GM23338 (cell line): Measurements from ENCODE around the gene KLHL25. TPM values are rescaled to one million over a fixed set of nuclear protein-coding genes. Genes with fewer than 3 reads are reported as not detected.

ENCODE experiments used
- ATAC-seq: fragments of 200-7000 bp; cut with Tn5 transposase; 3 replicates; pipeline ENCODE4 v1.9.1; 2020
- DNase-seq: peaks from one replicate; pipeline ENCODE4 v3.0.0-alpha.2; 2015; ENCODE audit warnings: low spot score
- H2AFZ ChIP-seq: fragments of 200-600 bp; sonication (generic); 2 replicates; pipeline ENCODE4 v1.8.0; 2016; ENCODE audit warnings: antibody characterized with exemption, mild to moderate bottlenecking, moderate library complexity
- H3F3A ChIP-seq: fragments of 200-600 bp; sonication (generic); replicated peaks from 2 replicates; pipeline ENCODE4 v1.8.0; 2017; ENCODE audit warnings: antibody characterized with exemption, mixed run types, low read depth
- H3K27ac ChIP-seq: fragments of 200-600 bp; sonication (generic); 2 replicates; pipeline ENCODE4 v1.6.1; 2016; ENCODE audit warnings: low read depth
- H3K27me3 ChIP-seq: fragments of 200-600 bp; sonication (generic); 2 replicates; pipeline ENCODE4 v1.8.0; 2016; ENCODE audit warnings: mild to moderate bottlenecking, mixed run types, moderate library complexity; ENCODE audit not compliant: insufficient read depth
- H3K36me3 ChIP-seq: fragments of 200-600 bp; sonication (generic); 2 replicates; pipeline ENCODE4 v1.8.0; 2016; ENCODE audit warnings: mild to moderate bottlenecking; ENCODE audit not compliant: insufficient read depth
- H3K4me1 ChIP-seq: fragments of 200-600 bp; sonication (generic); 2 replicates; pipeline ENCODE4 v1.8.0; 2016; ENCODE audit warnings: mild to moderate bottlenecking, moderate library complexity; ENCODE audit not compliant: insufficient read depth
- H3K4me2 ChIP-seq: fragments of 200-600 bp; sonication (generic); 2 replicates; pipeline ENCODE4 v1.7.1; 2017; ENCODE audit warnings: mixed run types
- H3K4me3 ChIP-seq: fragments of 200-600 bp; sonication (generic); 2 replicates; pipeline ENCODE4 v1.6.1; 2016; ENCODE audit warnings: mixed run types
- H3K79me2 ChIP-seq: fragments of 200-600 bp; sonication (generic); replicated peaks from 2 replicates; pipeline ENCODE4 v1.8.0; 2017; ENCODE audit warnings: mild to moderate bottlenecking; ENCODE audit not compliant: insufficient read depth
- H3K9me2 ChIP-seq: fragments of 200-600 bp; sonication (generic); 2 replicates; pipeline ENCODE4 v1.8.0; 2017; ENCODE audit not compliant: insufficient read depth
- H4K20me1 ChIP-seq: fragments of 200-600 bp; sonication (generic); replicated peaks from 2 replicates; pipeline ENCODE4 v1.8.0; 2017; ENCODE audit warnings: mild to moderate bottlenecking; ENCODE audit not compliant: insufficient read depth
- H3K27ac Mint-ChIP-seq: 2 replicates; pipeline ENCODE4 v1.8.0; 2020; ENCODE audit warnings: inconsistent platforms, mild to moderate bottlenecking, moderate library complexity, mixed read lengths
- H3K27me3 Mint-ChIP-seq: 3 replicates; pipeline ENCODE4 v1.8.0; 2022; ENCODE audit warnings: low read depth, mild to moderate bottlenecking, moderate library complexity, mixed read lengths, inconsistent platforms; ENCODE audit not compliant: insufficient read depth, poor library complexity
- H3K36me3 Mint-ChIP-seq: 3 replicates; pipeline ENCODE4 v1.8.0; 2021; ENCODE audit warnings: low read depth, mild to moderate bottlenecking, inconsistent platforms, moderate library complexity, mixed read lengths
- H3K4me1 Mint-ChIP-seq: 3 replicates; pipeline ENCODE4 v1.8.0; 2020; ENCODE audit warnings: mild to moderate bottlenecking, inconsistent platforms, mixed read lengths
- H3K4me3 Mint-ChIP-seq: 3 replicates; pipeline ENCODE4 v1.8.0; 2021; ENCODE audit warnings: moderate library complexity, mild to moderate bottlenecking, inconsistent platforms, mixed read lengths
- H3K9me3 Mint-ChIP-seq: 3 replicates; pipeline ENCODE4 v1.8.0; 2020; ENCODE audit warnings: moderate library complexity, mild to moderate bottlenecking, inconsistent platforms, mixed read lengths
- CREB1 ChIP-seq: fragments of 250-450 bp; sonication (Bioruptor Pico); IDR thresholded peaks from 2 replicates; pipeline ENCODE4 v1.5.0; 2020; ENCODE audit warnings: low read depth, mild to moderate bottlenecking, moderate library complexity
- EZH2 ChIP-seq: fragments of 200-600 bp; sonication (generic); IDR thresholded peaks from one replicate; pipeline ENCODE4 v1.8.0; 2017; ENCODE audit warnings: antibody characterized with exemption, mild to moderate bottlenecking, low read depth; ENCODE audit not compliant: unreplicated experiment
- JUNB ChIP-seq: IDR thresholded peaks from one replicate; pipeline ENCODE4 v1.6.1; 2016; ENCODE audit warnings: antibody characterized with exemption; ENCODE audit not compliant: unreplicated experiment
- NANOG ChIP-seq: IDR thresholded peaks from 2 replicates; pipeline ENCODE4 v1.6.1; 2016; ENCODE audit warnings: antibody characterized with exemption, borderline replicate concordance
- STAT1 ChIP-seq: IDR thresholded peaks from one replicate; pipeline ENCODE4 v1.6.1; 2016; ENCODE audit warnings: antibody characterized with exemption; ENCODE audit not compliant: unreplicated experiment
- ZNF114 ChIP-seq: fragments of 250-450 bp; sonication (Bioruptor Pico); IDR thresholded peaks from 2 replicates; pipeline ENCODE4 v1.5.0; 2020; ENCODE audit warnings: mild to moderate bottlenecking, moderate library complexity
- polyA plus RNA-seq: library from polyadenylated mRNA; unstranded; fragments of >200 nt; fragmentation: Nextera tagmentation; extraction: Ambion mirVana; gene quantifications from 2 replicates; pipeline ENCODE4 v1.2.1, GENCODE V29; 2016
- total RNA-seq: library from RNA; depleted of rRNA; stranded (reverse); fragments of >200 nt; shearing (Covaris generic); gene quantifications from 2 replicates; pipeline ENCODE4 v1.2.3, GENCODE V29; 2014
- TF ChIP-seq, protein P1 (sequence below): fragments of 250-450 bp; sonication (Bioruptor Pico); IDR thresholded peaks from 2 replicates; pipeline ENCODE4 v1.5.0; 2020; ENCODE audit warnings: mild to moderate bottlenecking, moderate library complexity
- TF ChIP-seq, protein P2 (sequence below), 2 experiments: fragments of 200-600 bp in 1 of 2; sonication (generic) in 1 of 2; conservative IDR thresholded peaks; 2 replicates each; pipeline versions ENCODE4 v1.5.1 to v1.6.1; 2016 to 2017; ENCODE audit warnings: antibody characterized with exemption in 2 of 2, low read depth in 2 of 2, mild to moderate bottlenecking in 2 of 2, moderate library complexity in 1 of 2
- TF ChIP-seq, protein P3 (sequence below): IDR thresholded peaks from 2 replicates; pipeline ENCODE4 v1.6.1; 2016; ENCODE audit warnings: antibody characterized with exemption

The KLHL25 gene
- total and polyA plus RNA-seq, 2 experiments from 2014 or later: 5.2 to 28.5 TPM

- TF ChIP-seq, protein P1, sequence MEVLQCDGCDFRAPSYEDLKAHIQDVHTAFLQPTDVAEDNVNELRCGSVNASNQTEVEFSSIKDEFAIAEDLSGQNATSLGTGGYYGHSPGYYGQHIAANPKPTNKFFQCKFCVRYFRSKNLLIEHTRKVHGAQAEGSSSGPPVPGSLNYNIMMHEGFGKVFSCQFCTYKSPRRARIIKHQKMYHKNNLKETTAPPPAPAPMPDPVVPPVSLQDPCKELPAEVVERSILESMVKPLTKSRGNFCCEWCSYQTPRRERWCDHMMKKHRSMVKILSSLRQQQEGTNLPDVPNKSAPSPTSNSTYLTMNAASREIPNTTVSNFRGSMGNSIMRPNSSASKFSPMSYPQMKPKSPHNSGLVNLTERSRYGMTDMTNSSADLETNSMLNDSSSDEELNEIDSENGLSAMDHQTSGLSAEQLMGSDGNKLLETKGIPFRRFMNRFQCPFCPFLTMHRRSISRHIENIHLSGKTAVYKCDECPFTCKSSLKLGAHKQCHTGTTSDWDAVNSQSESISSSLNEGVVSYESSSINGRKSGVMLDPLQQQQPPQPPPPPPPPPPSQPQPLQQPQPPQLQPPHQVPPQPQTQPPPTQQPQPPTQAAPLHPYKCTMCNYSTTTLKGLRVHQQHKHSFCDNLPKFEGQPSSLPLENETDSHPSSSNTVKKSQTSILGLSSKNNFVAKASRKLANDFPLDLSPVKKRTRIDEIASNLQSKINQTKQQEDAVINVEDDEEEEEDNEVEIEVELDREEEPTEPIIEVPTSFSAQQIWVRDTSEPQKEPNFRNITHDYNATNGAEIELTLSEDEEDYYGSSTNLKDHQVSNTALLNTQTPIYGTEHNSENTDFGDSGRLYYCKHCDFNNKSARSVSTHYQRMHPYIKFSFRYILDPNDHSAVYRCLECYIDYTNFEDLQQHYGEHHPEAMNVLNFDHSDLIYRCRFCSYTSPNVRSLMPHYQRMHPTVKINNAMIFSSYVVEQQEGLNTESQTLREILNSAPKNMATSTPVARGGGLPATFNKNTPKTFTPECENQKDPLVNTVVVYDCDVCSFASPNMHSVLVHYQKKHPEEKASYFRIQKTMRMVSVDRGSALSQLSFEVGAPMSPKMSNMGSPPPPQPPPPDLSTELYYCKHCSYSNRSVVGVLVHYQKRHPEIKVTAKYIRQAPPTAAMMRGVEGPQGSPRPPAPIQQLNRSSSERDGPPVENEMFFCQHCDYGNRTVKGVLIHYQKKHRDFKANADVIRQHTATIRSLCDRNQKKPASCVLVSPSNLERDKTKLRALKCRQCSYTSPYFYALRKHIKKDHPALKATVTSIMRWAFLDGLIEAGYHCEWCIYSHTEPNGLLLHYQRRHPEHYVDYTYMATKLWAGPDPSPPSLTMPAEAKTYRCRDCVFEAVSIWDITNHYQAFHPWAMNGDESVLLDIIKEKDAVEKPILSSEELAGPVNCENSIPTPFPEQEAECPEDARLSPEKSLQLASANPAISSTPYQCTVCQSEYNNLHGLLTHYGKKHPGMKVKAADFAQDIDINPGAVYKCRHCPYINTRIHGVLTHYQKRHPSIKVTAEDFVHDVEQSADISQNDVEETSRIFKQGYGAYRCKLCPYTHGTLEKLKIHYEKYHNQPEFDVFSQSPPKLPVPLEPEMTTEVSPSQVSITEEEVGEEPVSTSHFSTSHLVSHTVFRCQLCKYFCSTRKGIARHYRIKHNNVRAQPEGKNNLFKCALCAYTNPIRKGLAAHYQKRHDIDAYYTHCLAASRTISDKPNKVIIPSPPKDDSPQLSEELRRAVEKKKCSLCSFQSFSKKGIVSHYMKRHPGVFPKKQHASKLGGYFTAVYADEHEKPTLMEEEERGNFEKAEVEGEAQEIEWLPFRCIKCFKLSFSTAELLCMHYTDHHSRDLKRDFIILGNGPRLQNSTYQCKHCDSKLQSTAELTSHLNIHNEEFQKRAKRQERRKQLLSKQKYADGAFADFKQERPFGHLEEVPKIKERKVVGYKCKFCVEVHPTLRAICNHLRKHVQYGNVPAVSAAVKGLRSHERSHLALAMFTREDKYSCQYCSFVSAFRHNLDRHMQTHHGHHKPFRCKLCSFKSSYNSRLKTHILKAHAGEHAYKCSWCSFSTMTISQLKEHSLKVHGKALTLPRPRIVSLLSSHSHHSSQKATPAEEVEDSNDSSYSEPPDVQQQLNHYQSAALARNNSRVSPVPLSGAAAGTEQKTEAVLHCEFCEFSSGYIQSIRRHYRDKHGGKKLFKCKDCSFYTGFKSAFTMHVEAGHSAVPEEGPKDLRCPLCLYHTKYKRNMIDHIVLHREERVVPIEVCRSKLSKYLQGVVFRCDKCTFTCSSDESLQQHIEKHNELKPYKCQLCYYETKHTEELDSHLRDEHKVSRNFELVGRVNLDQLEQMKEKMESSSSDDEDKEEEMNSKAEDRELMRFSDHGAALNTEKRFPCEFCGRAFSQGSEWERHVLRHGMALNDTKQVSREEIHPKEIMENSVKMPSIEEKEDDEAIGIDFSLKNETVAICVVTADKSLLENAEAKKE (CRISPR knock-in tag): no peak
- TF ChIP-seq EZH2 (no peak), NANOG (no peak), STAT1 (no peak), JUNB (no peak)
- TF ChIP-seq, protein P2, sequence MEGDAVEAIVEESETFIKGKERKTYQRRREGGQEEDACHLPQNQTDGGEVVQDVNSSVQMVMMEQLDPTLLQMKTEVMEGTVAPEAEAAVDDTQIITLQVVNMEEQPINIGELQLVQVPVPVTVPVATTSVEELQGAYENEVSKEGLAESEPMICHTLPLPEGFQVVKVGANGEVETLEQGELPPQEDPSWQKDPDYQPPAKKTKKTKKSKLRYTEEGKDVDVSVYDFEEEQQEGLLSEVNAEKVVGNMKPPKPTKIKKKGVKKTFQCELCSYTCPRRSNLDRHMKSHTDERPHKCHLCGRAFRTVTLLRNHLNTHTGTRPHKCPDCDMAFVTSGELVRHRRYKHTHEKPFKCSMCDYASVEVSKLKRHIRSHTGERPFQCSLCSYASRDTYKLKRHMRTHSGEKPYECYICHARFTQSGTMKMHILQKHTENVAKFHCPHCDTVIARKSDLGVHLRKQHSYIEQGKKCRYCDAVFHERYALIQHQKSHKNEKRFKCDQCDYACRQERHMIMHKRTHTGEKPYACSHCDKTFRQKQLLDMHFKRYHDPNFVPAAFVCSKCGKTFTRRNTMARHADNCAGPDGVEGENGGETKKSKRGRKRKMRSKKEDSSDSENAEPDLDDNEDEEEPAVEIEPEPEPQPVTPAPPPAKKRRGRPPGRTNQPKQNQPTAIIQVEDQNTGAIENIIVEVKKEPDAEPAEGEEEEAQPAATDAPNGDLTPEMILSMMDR (conservative IDR thresholded peaks at IDR 0.05; ENCODE audit: low read depth in 2 of 2): no peak
Observed at GRCh38 chr15:85748176-85748575, 46.5 kb downstream of the KLHL25 start (continued).

DNA sequence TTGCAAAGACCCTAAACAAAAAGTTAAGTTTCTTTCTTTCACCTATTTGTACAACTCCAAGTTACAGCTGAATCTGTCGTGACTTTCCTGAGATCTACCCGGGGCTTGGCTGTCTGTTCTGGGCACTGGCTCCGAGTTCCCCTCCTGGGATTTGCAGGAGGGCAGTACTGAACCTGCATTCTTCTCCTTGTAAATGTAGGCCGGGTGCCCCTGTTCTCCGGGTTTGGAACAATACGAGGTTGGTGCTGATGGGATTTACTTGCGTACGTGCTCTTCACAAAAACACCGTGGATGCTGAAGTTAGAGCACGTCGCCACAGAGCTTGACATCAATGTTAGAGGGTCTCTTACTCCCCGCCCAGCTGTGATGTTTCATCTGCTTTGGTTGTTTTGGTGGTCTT, 48.1 kb downstream of the KLHL25 start:
- peaks cover 34% of the 10 kb centered on the region for H3K27me3 Mint-ChIP-seq
- H3K36me3 Mint-ChIP-seq: peaks cover 44% of the 10 kb centered on the region
- no peaks in the 10 kb centered on the region for H3K9me2 ChIP-seq
- no peaks in the 10 kb centered on the region; the same call in 1 of the 2 replicates for H3K79me2 ChIP-seq
- H3K27ac ChIP-seq: no peak overlapping the region
- no peak overlapping the region for H3K4me3 ChIP-seq
- ATAC-seq (no peak), DNase-seq (no peak)
- no peak overlapping the region for H2AFZ ChIP-seq
- H3K36me3 ChIP-seq: 0 out of 2 replicates have a peak, but pooled peaks cover 12% of the 10 kb centered on the region
- peaks cover 49% of the 10 kb centered on the region for H3K4me1 Mint-ChIP-seq
- H3K27ac Mint-ChIP-seq: no peak overlapping the region
- no peak overlapping the region for H3K4me2 ChIP-seq
- H3K4me3 Mint-ChIP-seq: no peak overlapping the region
- no peaks in the 10 kb centered on the region for H3K9me3 Mint-ChIP-seq
- H4K20me1 ChIP-seq: no peaks in the 10 kb centered on the region; the same call in 1 of the 2 replicates
- no peaks in the 10 kb centered on the region for H3K27me3 ChIP-seq
- H3K4me1 ChIP-seq: peaks cover 48% of the 10 kb centered on the region
- H3F3A ChIP-seq: 0 out of 2 replicates have a peak, but pooled peaks cover 3% of the 10 kb centered on the region
- TF ChIP-seq, protein P3, sequence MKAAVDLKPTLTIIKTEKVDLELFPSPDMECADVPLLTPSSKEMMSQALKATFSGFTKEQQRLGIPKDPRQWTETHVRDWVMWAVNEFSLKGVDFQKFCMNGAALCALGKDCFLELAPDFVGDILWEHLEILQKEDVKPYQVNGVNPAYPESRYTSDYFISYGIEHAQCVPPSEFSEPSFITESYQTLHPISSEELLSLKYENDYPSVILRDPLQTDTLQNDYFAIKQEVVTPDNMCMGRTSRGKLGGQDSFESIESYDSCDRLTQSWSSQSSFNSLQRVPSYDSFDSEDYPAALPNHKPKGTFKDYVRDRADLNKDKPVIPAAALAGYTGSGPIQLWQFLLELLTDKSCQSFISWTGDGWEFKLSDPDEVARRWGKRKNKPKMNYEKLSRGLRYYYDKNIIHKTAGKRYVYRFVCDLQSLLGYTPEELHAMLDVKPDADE: no peak
- TF ChIP-seq ZNF114 (no peak), STAT1 (no peak), CREB1 (CRISPR knock-in tag) (no peak), EZH2 (no peak), JUNB (no peak), NANOG (no peak)
